ENCODE measurements around the gene CA12. TPM values are rescaled to one million over a fixed set of nuclear protein-coding genes. Genes with fewer than 3 reads are reported as not detected.

The CA12 gene
- total RNA-seq, 2 experiments from 2014 or later = not detected

GRCh38 chr15:63403254-63403945 lies 21.8 kb upstream of the CA12 start:
- POLR2A ChIA-PET = no interaction called here
- CTCF ChIA-PET = interaction anchor here (0.6 to 2.4 kb wide), 6 partner anchors 9 to 1083 kb away, joined by 3 to 8 read pairs (median 4); partner anchors contain the start of gene APH1B

- POLR2A ChIA-PET = interaction anchor here (0.6 kb wide), 1 partner anchor 77 kb away, joined by 5 read pairs; no protein-coding TSS in a partner anchor
- CTCF ChIA-PET = interaction anchor here (0.5 to 2.4 kb wide), 7 partner anchors 10 to 1083 kb away, joined by 3 to 8 read pairs (median 4); partner anchors contain the start of gene APH1B
Observed at GRCh38 chr15:63402498-63403253, 21.0 kb upstream of the CA12 start.

DNA sequence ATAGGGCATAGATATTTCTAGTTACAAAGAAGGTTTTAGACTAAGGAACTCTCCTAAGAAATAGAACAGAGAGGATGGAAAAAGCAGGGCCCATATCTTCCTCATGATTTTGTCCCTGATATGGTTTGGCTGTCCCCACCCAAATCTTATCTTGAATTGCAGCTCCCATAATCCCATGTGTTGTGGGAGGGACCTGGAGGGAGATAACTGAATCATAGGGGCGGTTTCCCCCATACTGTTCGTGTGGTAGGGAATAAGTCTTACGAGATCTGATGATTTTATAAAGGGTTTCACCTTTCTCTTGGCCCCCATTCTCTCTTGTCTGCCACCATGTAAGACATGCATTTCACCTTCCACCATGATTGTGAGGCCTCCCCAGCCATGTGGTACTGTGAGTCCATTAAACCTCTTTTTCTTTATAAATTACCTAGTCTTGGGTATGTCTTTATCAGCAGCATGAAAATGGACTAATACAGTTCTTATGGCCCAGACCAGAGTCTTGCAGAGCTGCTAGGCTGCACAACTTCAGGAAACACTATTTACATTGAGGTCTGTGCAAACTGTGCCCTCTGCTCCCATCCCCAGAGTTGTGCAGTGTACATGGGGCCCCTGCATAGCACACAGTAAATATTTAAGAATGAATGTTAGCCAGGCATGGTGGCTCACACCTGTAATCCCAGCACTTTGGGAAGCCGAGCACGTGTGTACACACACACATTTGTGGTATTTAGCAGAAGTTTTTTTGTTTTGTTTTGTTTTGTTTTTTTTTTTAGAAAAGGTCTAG lies 20.3 kb upstream of the CA12 start:
- ChIA-PET CTCF (interaction anchor here (0.5 to 2.4 kb wide), 6 partner anchors 13 to 354 kb away, joined by 3 to 8 read pairs (median 4); partner anchors contain the start of gene APH1B), POLR2A (interaction anchor here (0.6 kb wide), 1 partner anchor 78 kb away, joined by 5 read pairs; no protein-coding TSS in a partner anchor)

DNA sequence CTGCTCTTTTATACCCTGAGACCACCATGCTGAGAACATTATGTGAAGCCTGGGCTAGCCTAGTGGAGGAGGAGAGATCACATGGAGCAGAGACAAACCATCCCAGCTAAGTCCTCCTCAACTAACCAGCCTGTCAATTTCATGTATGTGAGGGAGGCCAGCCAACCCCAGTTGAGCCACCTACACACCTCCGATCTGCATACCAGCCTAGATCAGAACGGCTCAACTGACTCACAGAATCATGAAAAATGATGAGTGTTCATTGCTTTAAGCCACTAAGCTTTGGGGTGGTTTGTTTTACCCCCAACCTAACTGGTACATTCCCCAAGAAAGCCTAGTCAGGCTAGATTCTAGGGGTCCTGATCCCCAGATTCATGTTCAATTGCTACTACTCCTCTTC lies 19.4 kb upstream of the CA12 start:
- CTCF ChIA-PET = interaction anchor here (1.3 to 2.4 kb wide), 2 partner anchors 13 to 110 kb away, joined by 4 to 8 read pairs; no protein-coding TSS in a partner anchor
- POLR2A ChIA-PET = no interaction called here

DNA sequence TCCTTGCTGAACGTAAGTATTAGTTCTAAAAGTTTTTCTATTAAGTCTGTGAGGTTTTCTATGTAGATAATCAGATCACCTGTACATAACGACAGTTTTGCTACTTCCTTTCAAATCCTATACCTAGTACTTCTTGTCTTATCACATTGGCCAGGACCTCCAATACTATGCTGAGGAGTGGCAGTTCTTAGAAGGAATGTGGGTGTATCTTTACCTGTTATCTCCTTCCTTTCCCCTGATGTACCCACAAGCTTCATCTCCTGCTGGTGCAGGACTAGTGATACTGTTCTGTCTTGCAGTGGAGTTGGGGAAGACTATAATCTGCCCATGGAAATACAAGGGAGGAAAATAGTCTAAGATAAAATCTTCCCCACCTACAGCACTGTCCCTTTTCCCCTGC lies 16.8 kb upstream of the CA12 start:
- ChIA-PET POLR2A (no interaction called here), CTCF (no interaction called here)

DNA sequence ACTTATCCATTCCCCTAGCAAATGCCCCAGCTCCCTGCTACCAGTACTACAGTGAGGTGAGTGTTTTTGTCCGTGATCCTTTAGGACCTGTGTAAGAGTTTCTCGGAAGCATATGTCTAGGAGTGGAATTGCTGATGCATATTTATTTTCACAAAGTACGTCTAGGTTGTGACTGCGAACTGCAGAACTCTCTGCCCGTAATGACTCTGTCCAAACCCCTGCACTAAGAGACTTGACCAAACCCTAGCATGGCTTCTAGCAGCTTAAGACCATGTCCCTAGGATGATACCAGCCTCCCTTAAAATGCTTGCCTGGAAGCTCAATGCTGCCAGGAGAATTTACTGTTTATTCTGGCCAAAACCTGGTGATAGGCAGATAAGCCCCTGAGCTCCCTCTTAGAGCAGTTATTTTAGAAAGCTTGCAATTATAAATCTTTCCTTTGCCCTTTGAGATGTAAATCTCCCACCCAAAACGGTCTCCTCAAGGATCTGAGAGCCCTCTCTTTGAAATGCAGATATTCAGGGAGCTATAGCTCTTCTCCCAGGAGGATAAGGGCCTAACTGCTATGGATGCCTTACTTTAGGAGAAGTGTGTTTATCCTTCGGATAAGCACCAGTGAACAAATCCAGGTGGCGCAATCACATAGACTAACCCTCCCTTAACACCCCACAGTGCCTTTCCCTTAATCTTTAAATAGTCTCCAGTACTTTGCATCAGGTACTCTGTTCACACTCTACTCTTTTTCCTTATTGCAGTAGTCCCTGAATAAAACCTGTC lies 14.7 kb upstream of the CA12 start:
- CTCF ChIA-PET = no interaction called here
- POLR2A ChIA-PET = no interaction called here

GRCh38 chr15:63395730-63396151 lies 14.1 kb upstream of the CA12 start:
- ChIA-PET CTCF (no interaction called here), POLR2A (no interaction called here)

DNA sequence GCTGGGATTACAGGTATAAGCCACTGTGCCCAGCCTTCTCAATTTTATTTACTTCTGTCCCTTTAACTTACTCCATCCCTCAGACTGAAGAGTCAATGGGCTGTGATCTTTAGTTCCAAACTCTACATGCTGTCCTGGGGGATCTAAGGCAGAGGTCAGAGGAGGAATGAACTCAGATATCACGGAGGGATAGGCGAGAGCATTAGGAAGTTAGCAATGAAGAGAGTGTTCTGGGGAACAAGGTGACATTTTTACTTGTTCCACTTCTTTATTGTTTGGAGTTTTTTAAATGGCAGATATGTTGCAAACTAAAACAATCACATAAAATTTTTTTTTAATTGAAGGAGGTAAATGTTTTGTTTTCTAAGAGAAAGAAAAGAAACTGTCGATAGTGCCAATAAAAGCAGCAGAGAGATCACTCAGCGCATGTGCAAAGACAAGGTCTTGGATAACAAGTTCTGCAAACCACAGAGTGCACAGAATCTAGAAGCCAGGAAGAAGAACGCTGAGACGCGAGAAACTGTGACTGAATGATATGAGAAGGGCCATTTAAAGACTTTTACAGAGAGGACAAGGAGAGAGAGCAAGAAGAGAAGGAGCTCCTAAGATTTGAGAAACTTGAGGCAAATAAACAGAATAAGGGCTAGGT lies 10.8 kb upstream of the CA12 start:
- ChIA-PET POLR2A (no interaction called here), CTCF (no interaction called here)

GRCh38 chr15:63391669-63392360 lies 10.2 kb upstream of the CA12 start:
- CTCF ChIA-PET = no interaction called here
- POLR2A ChIA-PET = no interaction called here

- ChIA-PET POLR2A (no interaction called here), CTCF (no interaction called here)
Observed at GRCh38 chr15:63390689-63391088, 9.0 kb upstream of the CA12 start.

- ChIA-PET POLR2A (no interaction called here), CTCF (interaction anchor here (0.6 kb wide), 1 partner anchor 26 kb away, joined by 4 read pairs; no protein-coding TSS in a partner anchor)
Observed at GRCh38 chr15:63389902-63390670, 8.4 kb upstream of the CA12 start.

GRCh38 chr15:63388511-63388910 lies 6.9 kb upstream of the CA12 start:
- CTCF ChIA-PET = interaction anchor here (1.4 kb wide), 1 partner anchor 13 kb away, joined by 4 read pairs; no protein-coding TSS in a partner anchor
- POLR2A ChIA-PET = no interaction called here

DNA sequence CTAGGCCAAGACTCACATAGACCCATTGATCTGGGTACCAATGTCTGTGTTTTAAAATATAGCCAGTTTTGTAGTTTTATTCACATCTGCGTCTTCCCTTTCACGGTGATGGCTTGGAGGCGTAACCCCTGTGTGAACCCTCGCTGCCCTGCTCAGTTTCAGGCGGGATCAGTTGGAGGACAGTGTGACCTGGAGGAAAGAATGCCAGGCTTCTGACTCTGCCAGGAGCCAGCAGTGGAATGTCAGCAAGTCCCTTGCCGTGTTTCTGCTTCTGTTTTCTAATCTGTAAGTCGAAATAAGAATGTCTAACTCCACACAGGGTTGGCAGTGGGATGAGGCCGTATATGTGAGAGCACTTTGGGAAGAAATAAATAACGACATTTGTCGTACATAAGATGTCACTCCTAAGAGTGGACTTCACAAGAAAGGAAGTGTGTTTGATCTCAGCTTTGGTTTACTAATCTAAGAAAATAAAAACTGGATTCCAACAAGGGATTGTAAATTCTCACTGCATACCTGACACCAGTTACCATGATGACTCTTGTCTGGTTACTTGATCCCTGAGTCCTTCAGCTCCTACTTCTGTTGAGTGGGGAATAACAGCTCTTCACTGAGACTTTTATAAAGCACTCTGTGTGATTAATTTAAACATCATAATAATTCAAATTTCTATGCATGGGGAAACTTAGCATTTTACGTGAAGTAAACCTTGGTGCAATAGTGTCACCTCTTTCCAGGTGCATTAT lies 6.3 kb upstream of the CA12 start:
- ChIA-PET POLR2A (no interaction called here), CTCF (interaction anchor here (1.4 kb wide), 1 partner anchor 13 kb away, joined by 4 read pairs; no protein-coding TSS in a partner anchor)

DNA sequence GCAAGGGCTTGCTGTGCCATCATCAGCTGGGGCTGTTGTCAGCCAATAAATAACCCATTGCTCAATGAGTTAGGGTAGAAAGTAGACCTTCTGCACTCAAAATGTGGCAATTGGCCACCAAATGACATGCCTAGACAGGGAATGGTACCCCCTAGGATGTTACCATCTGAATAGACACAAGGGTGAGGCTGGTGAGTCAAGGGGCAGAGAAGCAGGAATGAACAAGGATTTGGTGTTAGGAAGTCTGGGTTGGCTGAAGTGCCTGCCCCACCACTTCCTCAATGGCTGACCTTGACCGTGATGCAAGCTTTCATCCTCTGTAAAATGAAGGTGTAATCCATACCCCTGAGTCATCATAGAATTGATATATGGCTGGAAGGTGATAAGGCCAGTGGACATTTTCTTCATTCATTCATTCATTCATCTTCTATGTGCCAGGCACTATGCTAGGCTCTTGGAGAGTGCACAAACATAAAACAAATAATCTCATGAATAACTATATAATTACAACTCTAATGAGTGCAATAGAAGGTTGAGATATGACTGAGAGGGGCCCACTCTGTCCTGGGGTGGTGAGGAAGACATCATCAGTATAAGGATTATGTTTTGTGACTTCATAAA lies 4.4 kb upstream of the CA12 start:
- CTCF ChIA-PET = no interaction called here
- POLR2A ChIA-PET = interaction anchor here (1.2 kb wide), 1 partner anchor 9 kb away, joined by 4 read pairs; no protein-coding TSS in a partner anchor

GRCh38 chr15:63384906-63385305 lies 3.3 kb upstream of the CA12 start:
- POLR2A ChIA-PET = no interaction called here
- CTCF ChIA-PET = no interaction called here

- CTCF ChIA-PET = no interaction called here
- POLR2A ChIA-PET = no interaction called here
Observed at GRCh38 chr15:63382966-63383710, 1.5 kb upstream of the CA12 start.

All from activated CD8-positive, alpha-beta memory T cell treated with anti-CD3 and anti-CD28 coated beads for 36 hours (primary cell).